Hepatocyte (in vitro differentiated cells): Measurements from ENCODE around the gene WASF3.

Experiments
- CTCF ChIP-seq: fragments of 200-600 bp; sonication (generic); IDR thresholded peaks from 2 replicates; pipeline ENCODE4 v1.5.1; 2016; ENCODE audit warnings: antibody characterized with exemption, mild to moderate bottlenecking; ENCODE audit not compliant: poor library complexity
- EZH2 ChIP-seq: fragments of 200-600 bp; sonication (generic); IDR thresholded peaks from 2 replicates; pipeline ENCODE4 v1.6.1; 2016; ENCODE audit warnings: antibody characterized with exemption, mild to moderate bottlenecking, borderline replicate concordance
- EZH2phosphoT487 ChIP-seq: fragments of 200-600 bp; sonication (generic); IDR thresholded peaks from one replicate; pipeline ENCODE4 v1.6.1; 2018; ENCODE audit warnings: antibody characterized with exemption, mild to moderate bottlenecking, low read depth, moderate library complexity; ENCODE audit not compliant: unreplicated experiment, severe bottlenecking

- no peak for TF ChIP-seq CTCF
- TF ChIP-seq EZH2: no peak
- TF ChIP-seq EZH2phosphoT487: no peak
These were observed 29.8 kb downstream of the WASF3 start for GRCh38 chr13:26587251-26587650.
